ENCODE data around the gene ENTPD8. TPM values are rescaled to one million over a fixed set of nuclear protein-coding genes. Genes with fewer than 3 reads are reported as not detected.
A peak's percentile ranks its signal among the peaks of the same experiment; 100 is the strongest.

ENTPD8 gene
- total RNA-seq, 4 donors from 2014 or later, result not detected

GRCh38 chr9:137437691-137438590 is 3.2 kb downstream of the ENTPD8 start:
- Histone ChIP-seq H3K9me3 (no peaks in the 10 kb centered on the region), H3K4me3 (no peak overlapping the region), H3K4me1 (peaks cover 12 to 36% (median 14%) of the 10 kb centered on the region in 3 donors), H3K27ac (no peak overlapping the region), H3K36me3 (no peaks in the 10 kb centered on the region), H3K27me3 (peaks cover 0 to 76% (median 0%) of the 10 kb centered on the region in 4 donors)
- intact Hi-C loops (cut with DNase I), result loop anchor here (10.0 kb wide), 1 partner anchor 143 kb away; no protein-coding TSS in a partner anchor
- WGBS, 2 donors, result 65% methylated on average over 7 of the region's 40 CpGs; no CpG with 5 or more reads in 1 of the 2 donors
- no peak for TF ChIP-seq CTCF (IDR thresholded peaks at IDR 0.05)
- TF ChIP-seq POLR2A (IDR thresholded peaks at IDR 0.05), result no peak
- no peak for DNase-seq

GRCh38 chr9:137436761-137437600 is 4.2 kb downstream of the ENTPD8 start:
- Histone ChIP-seq H3K27ac (no peak overlapping the region), H3K9me3 (no peaks in the 10 kb centered on the region), H3K4me1 (peaks cover 12 to 35% (median 14%) of the 10 kb centered on the region in 3 donors), H3K27me3 (peaks cover 0 to 67% (median 0%) of the 10 kb centered on the region in 4 donors), H3K36me3 (no peaks in the 10 kb centered on the region), H3K4me3 (peak overlapping the region in 1 of 4 donors; percentile 14)
- WGBS, 2 donors, result 78% methylated on average over 13 of the region's 24 CpGs; no CpG with 5 or more reads in 1 of the 2 donors
- intact Hi-C loops (cut with DNase I), result loop anchor here (10.0 kb wide), 1 partner anchor 142 kb away; no protein-coding TSS in a partner anchor
- TF ChIP-seq POLR2A (IDR thresholded peaks at IDR 0.05) (no peak), CTCF (IDR thresholded peaks at IDR 0.05) (no peak)
- DNase-seq, result no peak

- Histone ChIP-seq H3K9me3 (no peaks in the 10 kb centered on the region), H3K27me3 (peaks cover 0 to 58% (median 0%) of the 10 kb centered on the region in 4 donors), H3K36me3 (no peaks in the 10 kb centered on the region), H3K4me3 (peak overlapping the region in 1 of 4 donors; percentile 14), H3K27ac (no peak overlapping the region), H3K4me1 (peaks cover 6 to 27% (median 8%) of the 10 kb centered on the region in 3 donors)
- 46 to 67% methylated on average over 3 to 6 of the region's 42 CpGs for WGBS, 2 donors
- DNase-seq, result no peak
- TF ChIP-seq CTCF (IDR thresholded peaks at IDR 0.05), result no peak
- no peak for TF ChIP-seq POLR2A (IDR thresholded peaks at IDR 0.05)
- intact Hi-C loops (cut with DNase I), result loop anchor here (10.0 kb wide), 1 partner anchor 141 kb away; no protein-coding TSS in a partner anchor
Measured at GRCh38 chr9:137435980-137436760, 5.0 kb downstream of the ENTPD8 start.

GRCh38 chr9:137435381-137435891 is 5.7 kb downstream of the ENTPD8 start:
- intact Hi-C loops (cut with DNase I), result loop anchor here (10.0 kb wide), 1 partner anchor 141 kb away; no protein-coding TSS in a partner anchor
- no peak for TF ChIP-seq CTCF (IDR thresholded peaks at IDR 0.05)
- TF ChIP-seq POLR2A (IDR thresholded peaks at IDR 0.05), result no peak
- WGBS, 2 donors, result 67 to 70% methylated on average over 1 to 7 of the region's 20 CpGs
- Histone ChIP-seq H3K27ac (no peak overlapping the region), H3K9me3 (no peaks in the 10 kb centered on the region), H3K27me3 (peaks cover 0 to 62% (median 0%) of the 10 kb centered on the region in 4 donors), H3K4me3 (no peak overlapping the region), H3K4me1 (peaks cover 6 to 27% (median 7%) of the 10 kb centered on the region in 3 donors), H3K36me3 (no peaks in the 10 kb centered on the region)
- no peak for DNase-seq

Data from esophagus squamous epithelium (tissue), 5 donors.